H9 (cell line): Measurements from ENCODE around the gene IL21R. TPM values are rescaled to one million over a fixed set of nuclear protein-coding genes. Genes with fewer than 3 reads are reported as not detected.

Experiments used
- DNase-seq: peaks from one replicate; pipeline ENCODE4 v3.0.0-alpha.2; 2017
- H2AFZ ChIP-seq: one replicate; pipeline ENCODE4 v1.6.1; 2013; ENCODE audit warnings: mild to moderate bottlenecking, low read length, control low read depth, moderate library complexity
- H2AK5ac ChIP-seq: 2 replicates; pipeline ENCODE4 v1.6.1; 2013; ENCODE audit warnings: low read length, control low read depth, mixed read lengths; ENCODE audit not compliant: insufficient read length
- H2BK120ac ChIP-seq: one replicate; pipeline ENCODE4 v1.6.1; 2013; ENCODE audit warnings: low read depth, mild to moderate bottlenecking, low read length, control low read depth, inconsistent platforms; ENCODE audit not compliant: poor library complexity, severe bottlenecking
- H2BK12ac ChIP-seq: 2 replicates; pipeline ENCODE4 v1.6.1; 2013; ENCODE audit warnings: low read length, control low read depth, mixed read lengths, low read depth; ENCODE audit not compliant: insufficient read length
- H2BK15ac ChIP-seq: 2 replicates; pipeline ENCODE4 v1.6.1; 2013; ENCODE audit warnings: low read depth, low read length, control low read depth
- H2BK20ac ChIP-seq: one replicate; pipeline ENCODE4 v1.6.1; 2013; ENCODE audit warnings: low read depth, mild to moderate bottlenecking, low read length, control low read depth, inconsistent platforms; ENCODE audit not compliant: poor library complexity, severe bottlenecking
- H2BK5ac ChIP-seq: 2 replicates; pipeline ENCODE4 v1.6.1; 2013; ENCODE audit warnings: low read length, control low read depth, mixed read lengths; ENCODE audit not compliant: insufficient read length
- H3K14ac ChIP-seq: 2 replicates; pipeline ENCODE4 v1.6.1; 2013; ENCODE audit warnings: low read length, control low read depth; ENCODE audit not compliant: insufficient read depth
- H3K18ac ChIP-seq: 2 replicates; pipeline ENCODE4 v1.6.1; 2013; ENCODE audit warnings: low read depth, mild to moderate bottlenecking, mixed read lengths, low read length, control low read depth; ENCODE audit not compliant: insufficient read length
- H3K23ac ChIP-seq: 2 replicates; pipeline ENCODE4 v1.6.1; 2013; ENCODE audit warnings: low read length, control low read depth, mixed read lengths, low read depth; ENCODE audit not compliant: insufficient read length
- H3K23me2 ChIP-seq: 2 replicates; pipeline ENCODE4 v1.6.1; 2013; ENCODE audit warnings: low read depth, mild to moderate bottlenecking, mixed read lengths, low read length, control low read depth; ENCODE audit not compliant: insufficient read length, poor library complexity, severe bottlenecking
- H3K27ac ChIP-seq: 2 replicates; pipeline ENCODE4 v1.5.1; 2013; ENCODE audit warnings: low read length, control low read depth, mixed read lengths, low read depth; ENCODE audit not compliant: insufficient read length
- H3K27me3 ChIP-seq: 2 replicates; pipeline ENCODE4 v1.6.1; 2013; ENCODE audit warnings: low read length, control low read depth, inconsistent platforms; ENCODE audit not compliant: insufficient read depth
- H3K4ac ChIP-seq: 2 replicates; pipeline ENCODE4 v1.6.1; 2013; ENCODE audit warnings: low read depth, mild to moderate bottlenecking, control low read depth, inconsistent platforms, low read length, moderate library complexity
- H3K4me1 ChIP-seq: 2 replicates; pipeline ENCODE4 v1.6.1; 2013; ENCODE audit warnings: low read length, control low read depth, inconsistent platforms; ENCODE audit not compliant: insufficient read depth
- H3K4me2 ChIP-seq: 2 replicates; pipeline ENCODE4 v1.6.1; 2013; ENCODE audit warnings: low read length, control low read depth, mixed read lengths; ENCODE audit not compliant: insufficient read length, insufficient read depth
- H3K56ac ChIP-seq: 2 replicates; pipeline ENCODE4 v1.6.1; 2013; ENCODE audit warnings: low read depth, mild to moderate bottlenecking, mixed read lengths, low read length, control low read depth; ENCODE audit not compliant: insufficient read length
- H3K79me1 ChIP-seq: 2 replicates; pipeline ENCODE4 v1.6.1; 2013; ENCODE audit warnings: low read depth, mild to moderate bottlenecking, moderate library complexity, low read length, control low read depth, inconsistent platforms; ENCODE audit not compliant: insufficient read depth, poor library complexity, severe bottlenecking
- H3K79me2 ChIP-seq: 2 replicates; pipeline ENCODE4 v1.6.1; 2013; ENCODE audit warnings: low read length, control low read depth, inconsistent platforms; ENCODE audit not compliant: insufficient read depth
- H3K9ac ChIP-seq: 2 replicates; pipeline ENCODE4 v1.6.1; 2013; ENCODE audit warnings: low read length, control low read depth, mixed read lengths; ENCODE audit not compliant: insufficient read length; ENCODE audit errors: extremely low read depth
- H3K9me3 ChIP-seq: one replicate; pipeline ENCODE4 v1.6.1; 2013; ENCODE audit warnings: low read depth, low read length, inconsistent platforms; ENCODE audit not compliant: control insufficient read depth
- H3T11ph ChIP-seq: one replicate; pipeline ENCODE4 v1.6.1; 2013; ENCODE audit warnings: mild to moderate bottlenecking, low read length, control low read depth, inconsistent platforms
- H4K20me1 ChIP-seq: one replicate; pipeline ENCODE4 v1.6.1; 2013; ENCODE audit not compliant: control insufficient read depth, insufficient read length, insufficient read depth
- H4K5ac ChIP-seq: 2 replicates; pipeline ENCODE4 v1.6.1; 2013; ENCODE audit warnings: low read depth, mild to moderate bottlenecking, mixed read lengths, low read length, control low read depth; ENCODE audit not compliant: insufficient read length
- H4K8ac ChIP-seq: replicated peaks from 2 replicates; pipeline ENCODE4 v1.6.1; 2013; ENCODE audit warnings: low read length, control low read depth, mixed read lengths, low read depth; ENCODE audit not compliant: insufficient read length
- H4K91ac ChIP-seq: 2 replicates; pipeline ENCODE4 v1.6.1; 2013; ENCODE audit warnings: low read depth, mild to moderate bottlenecking, moderate library complexity, mixed read lengths, low read length, control low read depth; ENCODE audit not compliant: insufficient read length
- H3K27ac Mint-ChIP-seq, 3 experiments: 2 replicates in 2 of 3; 3 replicates in 1 of 3; pipeline ENCODE4 v1.8.0; 2020 to 2021; ENCODE audit warnings: mixed read lengths in 3 of 3, mild to moderate bottlenecking in 1 of 3, moderate library complexity in 1 of 3
- H3K27me3 Mint-ChIP-seq: 2 replicates; pipeline ENCODE4 v1.8.0; 2021; ENCODE audit warnings: low read depth, mild to moderate bottlenecking, moderate library complexity, mixed read lengths
- H3K36me3 Mint-ChIP-seq, 3 experiments: 2 replicates in 2 of 3; 3 replicates in 1 of 3; pipeline ENCODE4 v1.8.0; 2020 to 2021; ENCODE audit warnings: low read depth in 3 of 3, mixed read lengths in 3 of 3; ENCODE audit not compliant: insufficient read depth in 1 of 3
- H3K4me1 Mint-ChIP-seq, 2 experiments: 2 replicates each; pipeline ENCODE4 v1.8.0; 2020; ENCODE audit warnings: mixed read lengths in 2 of 2
- H3K4me3 Mint-ChIP-seq, 2 experiments: 2 replicates in 1 of 2; 3 replicates in 1 of 2; pipeline ENCODE4 v1.8.0; 2020 to 2021; ENCODE audit warnings: mild to moderate bottlenecking in 2 of 2, mixed read lengths in 2 of 2, moderate library complexity in 1 of 2
- H3K9me3 Mint-ChIP-seq, 2 experiments: 2 replicates in 1 of 2; 3 replicates in 1 of 2; pipeline ENCODE4 v1.8.0; 2020; ENCODE audit warnings: mild to moderate bottlenecking in 2 of 2, mixed read lengths in 2 of 2, moderate library complexity in 1 of 2
- WGBS: extraction: QIAGEN DNeasy Blood & Tissue Kit; methylation state at CpG from one replicate; pipeline ENCODE4 v1.1.7; 2013; ENCODE audit warnings: missing lambda C conversion rate, low lambda C conversion rate, mixed read lengths; ENCODE audit not compliant: insufficient read length; ENCODE audit errors: extremely low coverage; 5-methylcytosine and 5-hydroxymethylcytosine counted together
- total RNA-seq: library from RNA; stranded (reverse); gene quantifications from 2 replicates; pipeline ENCODE4 v1.2.1, GENCODE V29; 2021
- TF ChIP-seq, protein P1 (sequence below): fragments of 200-600 bp; sonication (generic); conservative IDR thresholded peaks from 3 replicates; pipeline ENCODE4 v1.8.0; 2021; ENCODE audit warnings: antibody characterized with exemption, mild to moderate bottlenecking

IL21R gene
- total RNA-seq, 1 experiment from 2014 or later = 0.07 TPM

DNA sequence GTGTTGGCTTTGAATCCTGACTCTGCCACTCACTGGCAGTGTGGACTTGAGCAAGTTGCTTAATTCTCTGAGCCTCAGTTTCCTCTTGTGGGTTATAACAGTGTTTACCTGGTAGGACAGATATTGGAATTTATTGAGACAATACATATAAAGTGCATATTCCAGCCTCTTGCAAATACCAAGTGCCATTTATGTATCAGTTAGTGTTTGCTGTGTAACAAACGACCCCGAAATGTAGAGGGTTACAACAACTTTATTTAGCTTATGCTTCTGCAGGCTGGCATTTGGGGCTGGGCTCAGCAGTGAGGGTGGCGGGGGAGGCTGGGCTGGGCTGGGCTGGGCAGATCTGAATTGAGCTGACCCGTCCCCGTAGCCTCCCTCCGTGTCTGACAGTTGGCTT is 42.4 kb upstream of the IL21R start:
- Histone ChIP-seq H2BK120ac (no peak overlapping the region), H3K56ac (no peak overlapping the region), H4K5ac (no peak overlapping the region), H3K4ac (no peak overlapping the region), H3K79me1 (no peaks in the 10 kb centered on the region), H3K4me1 (no peaks in the 10 kb centered on the region), H3K23ac (no peak overlapping the region), H2AFZ (no peak overlapping the region), H2BK20ac (no peak overlapping the region), H3K27me3 (no peaks in the 10 kb centered on the region), H2BK15ac (no peak overlapping the region), H2BK5ac (no peak overlapping the region), H3K14ac (no peak overlapping the region), H3K9ac (no peak overlapping the region), H3K79me2 (no peaks in the 10 kb centered on the region), H2AK5ac (no peak overlapping the region), H3K23me2 (no peaks in the 10 kb centered on the region), H3K4me2 (no peak overlapping the region), H3K9me3 (no peaks in the 10 kb centered on the region), H3T11ph (no peak overlapping the region), H4K8ac (no peak overlapping the region), H2BK12ac (no peak overlapping the region), H4K91ac (no peak overlapping the region), H3K27ac (no peak overlapping the region), H3K18ac (no peak overlapping the region), H4K20me1 (no peaks in the 10 kb centered on the region)
- Mint-ChIP-seq H3K9me3 (no peaks in the 10 kb centered on the region; a peak in 1 of 5 replicates), H3K27me3 (no peaks in the 10 kb centered on the region), H3K4me1 (peaks cover 5 to 6% of the 10 kb centered on the region in 2 experiments), H3K36me3 (peaks cover 18 to 51% (median 24%) of the 10 kb centered on the region in 3 experiments; a peak in 6 of 7 replicates), H3K4me3 (no peak overlapping the region), H3K27ac (no peak overlapping the region)
- WGBS = no CpG with 5 or more reads among the region's 6 CpGs
- TF ChIP-seq, protein P1, sequence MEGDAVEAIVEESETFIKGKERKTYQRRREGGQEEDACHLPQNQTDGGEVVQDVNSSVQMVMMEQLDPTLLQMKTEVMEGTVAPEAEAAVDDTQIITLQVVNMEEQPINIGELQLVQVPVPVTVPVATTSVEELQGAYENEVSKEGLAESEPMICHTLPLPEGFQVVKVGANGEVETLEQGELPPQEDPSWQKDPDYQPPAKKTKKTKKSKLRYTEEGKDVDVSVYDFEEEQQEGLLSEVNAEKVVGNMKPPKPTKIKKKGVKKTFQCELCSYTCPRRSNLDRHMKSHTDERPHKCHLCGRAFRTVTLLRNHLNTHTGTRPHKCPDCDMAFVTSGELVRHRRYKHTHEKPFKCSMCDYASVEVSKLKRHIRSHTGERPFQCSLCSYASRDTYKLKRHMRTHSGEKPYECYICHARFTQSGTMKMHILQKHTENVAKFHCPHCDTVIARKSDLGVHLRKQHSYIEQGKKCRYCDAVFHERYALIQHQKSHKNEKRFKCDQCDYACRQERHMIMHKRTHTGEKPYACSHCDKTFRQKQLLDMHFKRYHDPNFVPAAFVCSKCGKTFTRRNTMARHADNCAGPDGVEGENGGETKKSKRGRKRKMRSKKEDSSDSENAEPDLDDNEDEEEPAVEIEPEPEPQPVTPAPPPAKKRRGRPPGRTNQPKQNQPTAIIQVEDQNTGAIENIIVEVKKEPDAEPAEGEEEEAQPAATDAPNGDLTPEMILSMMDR = no peak
- DNase-seq = no peak
